Measurements from ENCODE around the gene MARCHF2.

Gene MARCHF2

DNA sequence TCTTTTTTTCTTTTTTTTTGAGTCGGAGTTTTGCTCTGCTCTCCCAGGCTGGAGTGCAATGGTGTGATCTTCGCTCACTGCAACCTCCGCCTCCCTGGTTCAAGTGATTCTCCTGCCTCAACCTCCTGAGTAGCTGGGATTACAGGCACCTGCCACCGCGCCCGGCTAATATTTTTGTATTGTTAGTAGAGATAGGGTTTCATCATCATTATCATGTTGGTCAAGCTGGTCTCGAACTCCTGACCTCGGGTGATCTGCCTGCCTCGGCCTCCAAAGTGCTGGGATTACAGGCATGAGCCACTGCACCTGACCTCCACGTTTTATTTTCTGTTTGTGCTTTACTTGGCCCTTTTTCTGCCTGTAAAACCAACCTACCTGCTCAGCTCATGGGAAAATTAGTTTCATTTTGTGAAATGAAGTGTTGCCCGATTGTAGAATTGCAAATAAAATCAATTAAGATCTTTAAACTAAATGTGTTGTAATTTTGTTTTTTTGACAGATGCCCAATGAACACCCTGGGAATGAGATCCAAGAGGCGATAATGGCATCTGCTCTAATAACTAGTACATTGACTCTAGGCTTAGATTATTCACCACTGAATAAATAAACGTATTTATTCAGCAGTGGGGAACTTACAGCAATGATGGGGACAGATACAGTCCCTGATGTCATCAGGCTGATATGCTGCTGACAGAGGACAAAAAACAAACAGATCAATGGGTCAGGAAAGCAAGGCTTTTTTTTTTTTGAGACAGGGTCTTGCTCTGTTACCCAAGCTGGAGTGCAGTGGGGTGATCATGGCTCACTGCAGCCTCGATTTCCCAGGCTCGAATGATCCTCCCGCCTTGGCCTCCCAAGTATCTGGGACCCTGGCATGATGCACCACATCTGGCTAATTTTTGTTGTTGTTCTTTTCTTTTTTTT, 25.2 kb upstream of the MARCHF2 start:
- DNase-seq (ENCODE audit: low read depth), result no peak

DNA sequence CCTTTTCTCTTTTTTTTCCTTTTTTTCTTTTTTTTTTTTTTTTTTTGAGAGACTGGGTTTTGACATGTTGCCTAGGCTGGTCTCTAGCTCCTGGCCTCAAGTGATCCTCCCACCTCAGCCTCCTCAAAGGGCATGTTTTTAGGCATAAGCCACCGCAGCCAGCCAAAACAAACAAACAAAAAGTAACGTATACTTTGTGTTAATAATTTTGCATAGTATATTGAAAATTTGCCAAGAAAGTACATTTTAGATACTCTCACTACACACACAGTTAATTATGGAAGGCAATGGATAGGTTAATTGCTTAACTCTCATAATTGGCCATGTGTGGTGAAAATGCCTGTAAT, 24.5 kb upstream of the MARCHF2 start:
- no peak for DNase-seq (ENCODE audit: low read depth)

DNA sequence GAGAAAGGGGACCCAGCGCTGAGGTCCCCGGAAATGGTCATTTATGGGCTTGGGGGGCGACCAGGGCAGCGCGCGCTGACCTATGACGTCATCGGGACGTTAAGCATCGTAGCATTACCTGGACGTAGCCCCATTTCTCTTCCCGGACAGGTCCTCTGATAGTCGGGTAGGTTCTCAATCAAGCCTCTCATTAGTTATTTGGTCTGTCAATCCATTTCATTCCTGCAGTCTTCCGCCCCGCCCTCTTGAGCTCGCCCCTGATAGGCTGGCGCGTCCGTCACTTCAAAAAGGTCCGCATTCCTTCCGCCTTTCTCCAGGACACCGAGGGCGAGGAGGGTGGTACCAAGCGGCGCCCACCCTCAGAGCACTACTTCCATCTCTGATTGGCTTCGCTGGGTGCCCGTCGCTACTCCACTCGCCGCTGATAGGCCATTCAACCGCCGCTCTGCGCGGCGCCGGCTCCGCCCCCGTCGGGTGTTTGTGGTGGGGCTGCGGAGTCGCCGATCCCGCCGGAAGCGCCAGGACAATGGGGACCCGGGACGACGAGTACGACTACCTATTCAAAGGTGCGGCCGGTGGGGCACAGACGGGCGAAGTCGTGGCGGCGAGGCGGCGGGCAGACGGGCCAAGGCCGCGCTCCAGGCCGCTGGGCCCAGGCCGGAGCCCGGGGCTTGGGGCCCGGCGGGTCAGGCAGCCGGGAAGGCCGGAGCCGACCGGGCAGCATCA, 23.1 kb upstream of the MARCHF2 start, which contains the start of gene RAB11B:
RAB11B (plus strand) TSS at position 470 of the 726 bp plus-strand sequence; CDS start at position 527, 57 bp downstream.
- peak; percentile 98 for DNase-seq (ENCODE audit: low read depth)

DNA sequence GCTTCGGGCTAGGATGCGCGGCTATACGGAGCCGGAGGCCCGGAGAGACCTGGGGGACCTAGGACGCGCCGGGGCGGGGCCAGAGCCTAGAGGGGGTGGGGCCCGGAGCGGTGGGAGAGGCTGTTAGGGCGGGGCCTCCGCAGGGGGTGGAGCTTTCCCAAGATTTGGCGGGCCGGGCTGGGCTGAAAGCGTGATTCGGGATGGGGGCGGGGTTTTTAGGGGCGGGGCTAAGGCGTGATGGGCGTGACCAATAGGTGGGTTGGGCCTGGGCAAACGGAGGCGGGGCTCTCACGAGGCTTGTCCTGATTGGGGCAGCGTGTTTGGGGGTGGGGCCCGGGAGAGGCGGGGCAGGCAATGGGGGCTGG, 22.5 kb upstream of the MARCHF2 start:
- peak; percentile 82 for DNase-seq (ENCODE audit: low read depth)

DNA sequence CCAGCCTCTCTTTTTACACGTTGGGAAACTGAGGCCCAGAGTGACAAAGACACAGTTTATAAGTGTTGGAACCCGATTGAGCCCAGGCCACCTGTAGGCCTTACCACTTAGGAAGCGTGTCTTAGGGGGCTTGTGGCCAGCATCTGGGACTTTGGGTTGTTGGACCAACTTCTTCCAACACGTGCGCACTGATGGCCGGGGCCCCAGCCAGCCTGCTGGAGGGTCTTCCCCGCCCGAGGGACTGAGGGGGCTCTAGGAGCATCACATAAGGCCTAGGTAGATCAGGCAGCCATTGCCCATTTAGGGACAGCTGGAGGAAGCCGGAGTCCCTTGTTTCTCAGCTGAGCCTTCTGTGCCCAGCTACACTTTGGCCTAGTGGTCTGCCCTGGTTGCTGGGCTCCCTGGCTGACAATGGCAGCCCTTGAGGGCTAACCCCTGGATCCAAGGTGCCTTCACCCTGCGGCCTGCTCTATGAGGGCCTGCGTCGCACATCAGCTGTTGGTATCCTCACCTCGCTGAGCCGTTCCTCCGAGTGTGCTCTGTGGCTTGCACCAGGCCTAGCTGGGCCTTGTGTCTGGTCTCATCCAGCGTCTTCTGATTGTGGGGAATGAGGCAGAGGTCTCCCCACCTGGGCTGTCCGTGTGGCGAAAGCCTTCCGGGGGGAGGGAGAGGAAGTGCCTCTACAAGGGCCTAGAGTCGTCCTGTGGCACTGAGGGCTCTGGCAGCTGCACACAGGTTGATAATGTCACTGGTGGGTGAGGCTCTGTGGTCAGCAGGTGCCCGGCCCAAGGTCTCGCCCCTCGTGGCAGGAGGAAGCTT, 21.7 kb upstream of the MARCHF2 start:
- no peak for DNase-seq (ENCODE audit: low read depth)

DNA sequence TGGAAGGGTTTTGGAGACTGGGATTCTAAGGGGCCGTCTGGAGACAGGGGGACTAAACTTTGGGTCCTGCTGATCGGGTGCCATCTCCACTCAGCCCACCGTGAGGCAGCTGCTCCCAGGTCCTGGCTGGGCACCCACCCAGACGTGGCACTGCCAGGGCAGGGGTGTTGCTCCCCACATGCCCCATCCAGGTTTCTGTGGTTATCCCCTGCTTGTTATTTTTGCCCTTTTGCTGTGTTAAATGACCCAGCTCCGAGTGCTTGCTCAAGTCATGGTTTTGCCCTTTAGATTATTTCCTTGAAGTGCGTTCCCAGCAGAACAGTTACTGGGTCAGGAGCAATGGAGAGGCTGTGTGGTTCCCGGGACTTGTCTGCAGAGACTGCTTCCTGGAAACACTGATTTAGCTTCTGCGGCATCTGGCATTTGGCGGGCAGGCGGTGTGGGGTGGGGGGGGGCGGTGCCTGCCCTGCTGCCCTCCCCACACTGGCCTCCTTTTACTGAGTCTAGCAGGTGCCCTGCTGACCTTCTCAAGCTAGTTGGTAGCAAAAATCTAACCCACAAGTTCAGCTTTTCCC, 21.0 kb upstream of the MARCHF2 start:
- DNase-seq (ENCODE audit: low read depth), result no peak

DNA sequence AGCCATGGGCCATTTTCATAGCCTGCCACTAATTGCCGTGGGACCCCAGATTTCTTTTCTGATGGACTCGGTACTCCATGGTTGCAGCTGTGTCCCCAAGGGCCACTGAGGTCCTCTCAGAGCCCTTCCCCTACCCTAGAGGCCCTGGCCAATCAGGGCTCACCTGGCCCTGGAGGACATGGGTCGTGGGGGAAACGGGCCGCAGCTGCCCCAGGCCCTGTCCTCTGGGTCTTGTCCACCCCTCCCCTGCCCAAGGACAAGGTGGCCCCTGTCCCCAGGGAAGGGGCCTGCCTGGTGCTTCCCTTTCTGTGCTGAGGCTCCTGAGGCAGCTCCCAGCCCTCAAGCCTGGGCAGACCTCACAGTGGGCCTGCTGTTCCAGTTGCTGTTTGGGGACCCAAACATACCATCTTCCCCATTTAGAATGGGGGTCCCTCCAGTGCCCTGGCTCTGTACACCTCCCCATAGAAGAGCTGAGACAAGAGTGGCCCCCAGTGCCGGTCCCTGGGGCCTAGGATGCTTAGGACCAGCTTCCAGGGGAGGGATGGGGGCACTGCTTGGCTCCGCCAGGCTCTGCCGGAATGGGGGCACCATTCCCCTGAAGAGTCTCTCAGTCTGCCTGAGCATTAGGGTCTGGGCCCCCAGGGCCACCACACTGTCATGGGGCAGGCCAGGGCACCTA, 19.8 kb upstream of the MARCHF2 start:
- DNase-seq (ENCODE audit: low read depth), result no peak

DNA sequence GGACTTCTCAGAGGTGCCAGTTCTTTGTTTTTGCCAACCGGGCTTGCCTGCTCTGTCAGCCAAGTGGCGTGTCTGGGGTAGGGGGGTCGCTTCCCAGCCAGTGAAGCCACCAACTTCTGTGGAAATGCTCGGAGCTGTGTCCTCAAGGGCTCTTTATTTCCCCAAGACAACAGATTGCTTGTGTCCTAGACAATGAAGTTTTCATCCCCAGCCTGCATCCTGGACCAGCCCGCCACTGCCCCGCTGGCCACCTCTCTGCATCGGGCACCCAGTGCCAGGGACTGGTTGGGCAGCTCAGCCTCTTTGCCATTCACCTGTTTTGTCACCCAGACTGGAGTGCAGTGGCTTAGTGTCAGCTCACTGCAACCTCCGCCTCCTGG, 19.2 kb upstream of the MARCHF2 start:
- DNase-seq (ENCODE audit: low read depth), result no peak

DNA sequence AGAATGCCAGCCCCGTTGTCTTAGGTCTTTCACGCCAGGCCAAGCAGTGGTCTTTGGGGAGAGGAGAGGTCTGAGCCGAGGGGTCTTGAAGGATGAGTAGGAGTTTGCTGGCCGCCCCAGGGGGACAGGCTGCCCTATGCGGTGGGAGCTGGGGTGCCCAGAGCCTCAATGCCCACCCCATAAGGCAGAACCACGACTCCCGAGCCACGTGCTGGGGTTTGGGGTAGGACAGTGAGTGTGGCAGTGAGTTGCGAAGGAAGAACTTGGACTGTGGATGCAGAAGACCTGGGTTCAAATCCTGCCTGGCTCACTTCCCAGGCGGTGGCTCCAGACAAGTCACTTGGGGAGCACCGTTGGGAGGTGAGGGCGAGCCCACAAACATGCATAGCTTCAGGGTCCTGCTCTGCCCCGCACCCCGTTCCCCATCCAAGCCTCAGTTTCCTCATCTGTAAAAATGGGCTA, 17.5 kb upstream of the MARCHF2 start:
- DNase-seq (ENCODE audit: low read depth), result no peak

DNA sequence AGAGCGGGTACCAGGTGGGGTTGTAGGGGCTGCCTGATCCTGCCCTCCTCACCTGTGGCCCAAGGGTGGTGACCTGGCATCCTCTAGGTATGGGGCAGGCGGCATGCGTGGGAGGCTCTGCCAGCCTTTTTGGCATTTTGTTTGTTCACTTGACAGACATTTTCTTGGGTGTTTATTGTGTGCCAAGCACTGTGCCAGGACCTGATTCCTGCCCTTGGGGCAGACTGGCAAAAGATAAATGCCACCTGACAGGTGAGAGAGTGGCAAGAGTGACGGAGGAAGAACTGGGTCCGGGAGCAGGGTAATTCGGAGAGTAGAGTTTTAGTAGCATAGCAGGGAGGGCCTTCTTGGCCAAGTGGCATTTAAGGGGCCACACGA, 16.9 kb upstream of the MARCHF2 start:
- no peak for DNase-seq (ENCODE audit: low read depth)

DNA sequence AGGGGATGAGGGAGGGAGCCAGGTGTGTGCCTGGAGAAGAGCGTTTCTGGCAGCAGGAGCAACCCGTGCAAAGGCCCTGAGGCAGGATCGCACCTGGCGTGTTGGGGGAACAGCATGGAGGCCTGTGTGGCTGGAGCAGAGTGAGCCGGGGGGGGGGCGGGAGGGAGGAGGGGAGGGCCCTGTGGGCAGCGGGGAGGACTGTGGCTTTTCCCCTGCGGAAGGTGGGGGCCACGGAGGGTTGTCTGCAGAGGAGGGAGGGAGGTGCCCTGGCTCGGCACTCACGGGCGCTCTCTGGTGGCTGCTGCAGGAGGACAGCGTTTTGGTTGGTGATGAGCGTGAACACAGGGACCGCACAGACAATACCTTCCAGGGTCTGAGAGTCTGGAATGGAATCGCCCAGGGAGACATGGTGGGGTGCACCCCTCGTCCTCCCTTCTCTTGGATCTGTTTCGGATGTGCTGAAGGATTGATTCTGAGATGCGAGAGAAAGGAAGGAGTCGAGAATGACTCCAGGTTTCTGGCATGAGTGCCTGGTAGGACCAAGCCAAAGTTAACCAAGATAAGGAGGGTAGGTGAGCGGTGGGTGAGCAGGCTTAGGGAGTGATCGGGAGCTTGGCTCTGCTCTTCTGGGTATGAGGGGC, 16.4 kb upstream of the MARCHF2 start:
- DNase-seq (ENCODE audit: low read depth), result peak; percentile 49

DNA sequence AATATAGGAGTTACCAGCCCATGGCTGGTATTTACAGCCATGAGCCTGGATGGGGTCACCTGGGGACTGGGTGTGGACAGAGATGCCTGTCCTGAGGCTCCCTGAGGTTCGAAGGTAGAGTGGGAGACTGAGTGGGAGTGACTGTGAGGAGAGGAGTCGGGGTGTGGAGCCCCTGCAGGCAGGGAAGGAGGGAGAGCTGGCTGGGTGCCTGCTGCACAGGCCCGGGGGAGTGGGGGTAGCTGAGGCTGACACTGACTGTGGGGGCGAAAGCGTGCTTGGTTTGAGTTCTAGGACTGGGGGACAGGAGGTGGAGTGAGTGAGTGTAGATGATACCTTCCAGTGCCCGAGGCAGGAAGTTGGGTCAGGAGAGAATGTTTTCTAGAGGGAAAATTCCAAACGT, 15.8 kb upstream of the MARCHF2 start:
- DNase-seq (ENCODE audit: low read depth), result no peak

DNA sequence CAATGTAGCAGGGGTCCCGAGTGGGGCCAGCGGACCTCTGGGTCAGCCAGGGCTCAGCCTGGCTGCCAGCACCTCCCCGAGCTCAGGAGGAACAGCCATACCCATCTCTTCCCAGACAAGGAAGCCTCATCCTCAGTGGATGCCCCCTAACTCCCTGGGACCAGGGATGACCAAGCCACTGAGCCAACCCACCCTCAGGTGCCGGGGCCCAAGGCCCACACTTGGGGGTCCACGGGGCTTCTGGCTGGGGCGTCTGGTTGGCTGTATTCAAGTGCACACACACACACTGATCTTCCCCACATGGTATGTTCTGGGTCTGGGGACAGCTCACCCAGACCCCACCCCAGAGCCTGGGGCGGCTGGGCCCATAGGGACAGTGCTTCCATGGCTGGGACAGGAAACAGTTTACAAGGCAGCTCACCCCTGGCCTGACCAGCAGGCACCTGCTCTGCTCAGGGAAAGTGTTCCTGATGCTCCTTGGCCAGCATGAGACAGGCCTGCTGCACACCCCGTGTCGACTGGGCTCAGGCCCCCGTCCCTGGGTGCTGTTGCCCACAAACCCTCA, 15.3 kb upstream of the MARCHF2 start:
- DNase-seq (ENCODE audit: low read depth), result no peak

DNA sequence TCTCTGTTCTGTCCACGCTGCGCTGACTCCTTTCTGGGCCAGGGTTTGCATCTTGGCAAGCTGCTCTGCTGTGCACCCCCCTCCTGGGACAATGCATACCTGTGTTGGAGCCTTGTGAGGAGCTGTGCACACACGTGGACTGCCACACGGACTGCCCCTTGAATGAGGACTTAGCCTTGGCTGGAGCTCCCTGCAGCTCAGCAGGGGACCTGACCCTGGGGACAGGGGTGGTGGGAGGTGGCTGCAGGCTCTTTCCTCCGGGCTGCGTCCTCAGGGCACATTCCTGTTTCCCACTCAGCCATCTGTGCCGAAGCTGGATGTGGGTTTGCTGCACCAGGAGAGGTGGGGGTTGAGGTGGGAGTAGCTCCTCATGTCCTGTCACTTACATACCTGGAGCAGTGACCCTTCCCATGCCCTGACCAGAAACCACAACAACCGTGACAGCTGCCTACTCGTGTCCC, 14.8 kb upstream of the MARCHF2 start:
- no peak for DNase-seq (ENCODE audit: low read depth)

DNA sequence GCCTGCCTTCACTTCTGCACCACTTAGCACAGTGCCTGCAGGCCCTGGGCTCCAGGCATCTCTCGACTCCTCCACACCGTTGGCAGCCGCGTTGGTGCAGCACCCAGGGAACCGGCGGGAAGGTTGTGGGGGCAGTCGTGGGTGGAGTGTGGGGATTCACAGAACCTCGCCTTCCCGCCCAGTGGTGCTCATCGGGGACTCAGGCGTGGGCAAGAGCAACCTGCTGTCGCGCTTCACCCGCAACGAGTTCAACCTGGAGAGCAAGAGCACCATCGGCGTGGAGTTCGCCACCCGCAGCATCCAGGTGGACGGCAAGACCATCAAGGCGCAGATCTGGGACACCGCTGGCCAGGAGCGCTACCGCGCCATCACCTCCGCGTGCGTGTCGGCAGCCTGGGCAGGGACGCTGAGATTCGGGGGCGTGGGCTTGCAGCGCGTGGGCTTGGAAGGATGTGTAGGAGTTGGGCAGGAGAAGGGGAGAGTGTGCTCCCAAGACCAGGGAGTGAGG, 13.4 kb upstream of the MARCHF2 start:
- DNase-seq (ENCODE audit: low read depth), result no peak

DNA sequence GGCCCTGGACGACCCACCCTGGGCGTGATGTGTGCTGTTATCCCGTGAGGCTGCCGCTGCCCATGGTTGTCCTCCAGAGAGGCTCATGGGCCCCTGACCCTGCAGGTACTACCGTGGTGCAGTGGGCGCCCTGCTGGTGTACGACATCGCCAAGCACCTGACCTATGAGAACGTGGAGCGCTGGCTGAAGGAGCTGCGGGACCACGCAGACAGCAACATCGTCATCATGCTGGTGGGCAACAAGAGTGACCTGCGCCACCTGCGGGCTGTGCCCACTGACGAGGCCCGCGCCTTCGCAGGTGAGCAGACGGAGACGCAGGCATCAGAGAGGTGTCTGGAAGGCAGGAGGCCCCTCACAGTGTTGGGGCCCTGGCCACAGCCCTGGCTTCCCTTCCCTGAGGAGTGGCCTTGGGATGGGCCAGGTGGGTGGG, 11.1 kb upstream of the MARCHF2 start:
- no peak for DNase-seq (ENCODE audit: low read depth)

DNA sequence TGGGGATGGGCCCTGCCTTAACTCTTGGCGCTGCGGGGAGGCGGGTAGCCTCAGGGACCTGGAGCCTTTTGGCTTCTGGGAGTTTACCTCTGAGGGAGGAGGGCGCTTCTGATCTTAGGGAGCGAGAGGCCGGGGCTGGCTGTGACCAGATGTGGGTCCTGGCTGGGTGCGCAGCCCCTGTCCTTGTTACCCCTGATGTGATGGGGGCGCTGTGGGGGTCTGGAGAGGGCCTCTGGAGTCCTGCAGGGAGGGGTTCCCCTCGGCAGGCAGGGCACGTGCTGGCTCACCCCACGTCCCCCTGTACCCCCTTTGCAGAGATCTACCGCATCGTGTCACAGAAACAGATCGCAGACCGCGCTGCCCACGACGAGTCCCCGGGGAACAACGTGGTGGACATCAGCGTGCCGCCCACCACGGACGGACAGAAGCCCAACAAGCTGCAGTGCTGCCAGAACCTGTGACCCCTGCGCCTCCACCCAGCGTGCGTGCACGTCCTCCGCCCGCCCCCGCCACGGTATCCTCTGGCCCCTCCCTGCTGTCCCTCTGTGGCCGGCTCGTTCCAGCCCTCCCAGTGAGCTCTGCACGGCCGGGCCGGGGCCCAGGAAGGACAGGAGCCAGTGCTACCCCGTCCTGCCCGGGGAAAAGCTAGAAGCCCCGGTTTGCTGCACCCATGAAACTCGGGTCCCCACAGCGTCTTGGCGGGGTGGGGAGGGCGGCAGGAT, 9.8 kb upstream of the MARCHF2 start:
- no peak for DNase-seq (ENCODE audit: low read depth)

DNA sequence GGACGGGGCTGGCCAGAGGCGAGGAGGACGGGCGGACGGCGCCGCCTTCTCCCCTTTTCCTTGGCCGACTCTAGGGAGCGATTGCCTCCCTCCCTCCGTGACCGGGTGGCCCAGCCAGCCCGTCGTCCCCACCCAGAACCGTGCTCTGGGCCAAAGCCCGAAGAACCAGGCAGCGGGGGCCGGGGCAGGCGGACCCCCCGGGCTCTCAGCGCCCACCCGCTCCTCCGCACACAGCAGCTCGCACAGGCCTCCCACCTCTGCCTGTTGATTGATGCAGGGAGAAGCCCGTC, 9.3 kb upstream of the MARCHF2 start:
- no peak for DNase-seq (ENCODE audit: low read depth)

DNA sequence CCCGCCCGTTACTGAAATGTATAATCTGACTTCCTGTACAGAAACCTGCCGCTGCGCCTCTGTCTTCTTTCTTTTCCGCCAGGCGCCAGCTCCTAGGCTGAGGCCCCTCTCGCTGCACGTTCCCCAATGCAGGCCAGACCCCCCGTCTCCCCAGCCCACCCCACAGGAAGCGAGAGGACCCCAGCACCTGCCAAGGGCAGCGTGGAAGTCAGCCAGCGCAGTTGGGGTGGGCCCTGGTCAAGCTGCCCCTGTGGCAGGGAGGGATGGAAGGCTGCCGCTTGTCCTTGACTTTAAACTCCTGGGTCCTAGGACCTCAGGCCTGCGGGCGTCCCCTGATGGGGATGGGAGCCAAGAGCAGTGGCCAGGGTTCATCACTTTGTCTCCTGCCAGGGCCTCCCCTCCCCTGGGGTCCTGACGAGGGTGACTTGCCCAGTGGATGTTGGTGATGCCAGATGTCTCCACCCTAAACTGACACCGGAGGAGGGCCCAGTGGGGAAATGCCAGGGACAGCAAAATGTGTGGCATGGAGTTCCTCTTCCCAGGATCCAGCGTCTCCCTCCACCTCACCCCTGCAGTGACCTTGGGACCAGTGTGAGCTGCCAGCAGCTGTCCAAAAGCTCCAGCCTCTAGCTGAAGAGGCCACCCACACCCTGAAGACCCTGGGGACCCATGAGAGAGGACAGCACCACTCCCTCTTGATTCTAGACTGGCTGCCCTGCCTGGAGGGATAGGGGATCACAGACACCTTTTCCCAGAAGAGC, 8.5 kb upstream of the MARCHF2 start:
- DNase-seq (ENCODE audit: low read depth), result no peak

All from stimulated activated CD4-positive, alpha-beta T cell treated with anti-CD3 and anti-CD28 coated beads, Interleukin-2, amount 100 ng/mL, for 4 hours (primary cell).